ENCODE data around the gene SUSD4. TPM values are rescaled to one million over a fixed set of nuclear protein-coding genes. Genes with fewer than 3 reads are reported as not detected.

SUSD4 gene
- total and polyA plus RNA-seq, 9 of the 15 experiments (the other 6 are each of a cell fraction or from before 2014, with no cell fraction given), result 0.06 to 1.7 (median 0.09) TPM; not detected in 4

- WGBS (ENCODE audit: insufficient coverage, low coverage, missing lambda C conversion rate), result 29% methylated on average over 3 of the region's 3 CpGs
- H3K9me1 ChIP-seq (ENCODE audit: control insufficient read depth, insufficient read depth, low read length), result no peaks in the 10 kb centered on the region
- H3K9me3 ChIP-seq (replicated peaks; ENCODE audit: control insufficient read depth, insufficient read depth, low read depth, low read length), result no peaks in the 10 kb centered on the region
- CTCF ChIA-PET (ENCODE audit: low intra/inter-chr PET ratio), result no interaction called here
- POLR2A ChIA-PET, result interaction anchor here (0.6 to 1.3 kb wide), 2 partner anchors 8 to 55 kb away, joined by 3 read pairs; partner anchors contain the start of gene TLR5
- TF ChIP-seq TRIM24 (IDR thresholded peaks at IDR 0.05) (peak in 1 of 2 experiments; percentile 25; a peak in 1 of 4 replicates), DLX4 (CRISPR knock-in tag; IDR thresholded peaks at IDR 0.05) (no peak), CEBPG (CRISPR knock-in tag; IDR thresholded peaks at IDR 0.05) (no peak), CEBPG (tag; conservative IDR thresholded peaks at IDR 0.05 in 1 of 2, IDR thresholded peaks at IDR 0.05 in 1 of 2) (peak; percentile 80 to 83), ILK (tag; IDR thresholded peaks at IDR 0.05; ENCODE audit: borderline replicate concordance, low read depth) (no peak), ZNF224 (CRISPR knock-in tag; IDR thresholded peaks at IDR 0.05) (no peak), CEBPB (tag; IDR thresholded peaks at IDR 0.05) (peak; percentile 60)
- H4K20me1 ChIP-seq (replicated peaks; ENCODE audit: control insufficient read depth, insufficient read depth, low read length), result no peaks in the 10 kb centered on the region
- in situ Hi-C loops (cut with MboI), result no loop called here
- no peaks in the 10 kb centered on the region for H3K79me2 ChIP-seq (ENCODE audit: control insufficient read depth, insufficient read depth, low read length)
- H3K4me3 ChIP-seq, result no peak overlapping the region
- DNase-seq (ENCODE audit: extremely low read depth in 1 of 4, low spot score in 3 of 4) (no peak), FAIRE-seq (no peak), ATAC-seq (no peak)
- no peak overlapping the region for H3K9ac ChIP-seq (ENCODE audit: insufficient read depth in 1 of 2, low read depth in 2 of 2, low read length in 2 of 2)
- no TSS peak for BruUV-seq (replicated peaks)
- intact Hi-C loops (cut with micrococcal nuclease), result no loop called here
- H3K36me3 ChIP-seq (ENCODE audit: control insufficient read depth, insufficient read depth, low read length), result no peaks in the 10 kb centered on the region
- H3K27ac ChIP-seq (ENCODE audit: extremely low read depth, low read depth, low read length), result no peak overlapping the region
- peaks cover 2% of the 10 kb centered on the region in 2 experiments; a peak in 3 of 5 replicates for H3K4me1 ChIP-seq (replicated peaks in 1 of 2; ENCODE audit: control insufficient read depth in 2 of 2, insufficient read depth in 2 of 2, low read length in 2 of 2)
- H3K4me2 ChIP-seq (ENCODE audit: insufficient read depth, low read length), result no peak overlapping the region
- H2AFZ ChIP-seq (ENCODE audit: low read depth, low read length), result peak overlapping the region; percentile 20; the same call in 1 of the 2 replicates
- no peaks in the 10 kb centered on the region; a peak in 1 of 5 replicates for H3K27me3 ChIP-seq (ENCODE audit: control insufficient read depth in 2 of 2, insufficient read depth in 2 of 2, low read length in 2 of 2)
Measured at GRCh38 chr1:223198628-223198965, 165.4 kb downstream of the SUSD4 start.

All from K562 (cell line).